Measurements from ENCODE around the gene SARM1. TPM values are rescaled to one million over a fixed set of nuclear protein-coding genes. Genes with fewer than 3 reads are reported as not detected.

SARM1 gene
- total and polyA plus RNA-seq, 2 donors (not counting 3 experiments of a cell fraction or from before 2014, with no cell fraction given), result 5.6 to 7.0 TPM

DNA sequence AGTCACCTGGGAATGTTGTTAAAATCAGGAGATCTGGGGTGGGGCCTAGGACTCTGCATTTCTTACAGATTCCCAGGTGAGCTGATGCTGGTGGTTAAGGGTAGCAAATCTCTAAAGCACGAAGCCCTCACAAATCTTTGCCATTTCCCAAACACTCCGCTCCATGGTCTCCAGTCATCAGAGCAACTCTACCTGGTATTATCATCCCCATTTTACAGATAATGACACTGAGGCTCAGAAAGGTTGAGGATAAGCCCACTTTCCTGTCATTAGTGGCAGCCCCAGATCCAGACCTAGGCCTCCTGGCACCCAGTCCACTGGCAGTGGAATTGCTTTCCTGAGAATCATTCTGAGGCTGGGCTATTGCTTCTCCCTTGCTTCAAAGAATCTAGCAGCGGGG lies 25.8 kb downstream of the SARM1 start:
- H3K9me1 ChIP-seq (replicated peaks; ENCODE audit: control insufficient read depth, extremely low read depth, insufficient read depth, low read length), result no peaks in the 10 kb centered on the region
- no peak for FAIRE-seq
- H3K27me3 ChIP-seq (ENCODE audit: control insufficient read depth in 2 of 2, insufficient read depth in 2 of 2, low read length in 2 of 2), result no peaks in the 10 kb centered on the region
- peaks cover 7% of the 10 kb centered on the region for H3K4me1 ChIP-seq (ENCODE audit: control insufficient read depth, extremely low read depth, insufficient read depth, low read length)
- H3K9ac ChIP-seq (replicated peaks; ENCODE audit: extremely low read depth, insufficient read depth, low read length), result no peak overlapping the region
- dilution Hi-C loops (cut with MboI; ENCODE audit: extremely low pct_ligation_motif_present, low sequenced_read_pairs), result no loop called here
- H3K9me3 ChIP-seq (replicated peaks; ENCODE audit: control insufficient read depth, insufficient read depth, low read length), result no peaks in the 10 kb centered on the region
- H3K4me3 ChIP-seq (replicated peaks in 1 of 3; ENCODE audit: insufficient read depth in 1 of 3, low read depth in 1 of 3, low read length in 3 of 3), result no peak overlapping the region
- no peaks in the 10 kb centered on the region for H3K36me3 ChIP-seq (ENCODE audit: control insufficient read depth in 2 of 2, extremely low read depth in 1 of 2, insufficient read depth in 2 of 2, low read length in 2 of 2)
- no peaks in the 10 kb centered on the region for H3K79me2 ChIP-seq (ENCODE audit: control insufficient read depth, insufficient read depth, low read length)
- POLR2A ChIA-PET, result no interaction called here
- no peak overlapping the region for H3K27ac ChIP-seq (ENCODE audit: insufficient read depth, low read depth, low read length)
- TF ChIP-seq GATA2 (IDR thresholded peaks at IDR 0.05; ENCODE audit: insufficient read depth, insufficient read length, low read depth, low read length) (no peak), POLR2A (IDR thresholded peaks at IDR 0.05; ENCODE audit: low read depth, low read length) (no peak), FOS (IDR thresholded peaks at IDR 0.05; ENCODE audit: borderline replicate concordance, insufficient read depth, low read length) (no peak), MYC (IDR thresholded peaks at IDR 0.05; ENCODE audit: low read depth, low read length) (no peak), POLR2AphosphoS5 (IDR thresholded peaks at IDR 0.05; ENCODE audit: insufficient read depth, low read depth, low read length) (no peak), EZH2 (IDR thresholded peaks at IDR 0.05; ENCODE audit: borderline replicate concordance, low read depth, low read length, severe bottlenecking) (no peak), JUN (IDR thresholded peaks at IDR 0.05; ENCODE audit: borderline replicate concordance, insufficient read depth, insufficient read length, low read depth) (no peak)
- TF ChIP-seq, protein P1, sequence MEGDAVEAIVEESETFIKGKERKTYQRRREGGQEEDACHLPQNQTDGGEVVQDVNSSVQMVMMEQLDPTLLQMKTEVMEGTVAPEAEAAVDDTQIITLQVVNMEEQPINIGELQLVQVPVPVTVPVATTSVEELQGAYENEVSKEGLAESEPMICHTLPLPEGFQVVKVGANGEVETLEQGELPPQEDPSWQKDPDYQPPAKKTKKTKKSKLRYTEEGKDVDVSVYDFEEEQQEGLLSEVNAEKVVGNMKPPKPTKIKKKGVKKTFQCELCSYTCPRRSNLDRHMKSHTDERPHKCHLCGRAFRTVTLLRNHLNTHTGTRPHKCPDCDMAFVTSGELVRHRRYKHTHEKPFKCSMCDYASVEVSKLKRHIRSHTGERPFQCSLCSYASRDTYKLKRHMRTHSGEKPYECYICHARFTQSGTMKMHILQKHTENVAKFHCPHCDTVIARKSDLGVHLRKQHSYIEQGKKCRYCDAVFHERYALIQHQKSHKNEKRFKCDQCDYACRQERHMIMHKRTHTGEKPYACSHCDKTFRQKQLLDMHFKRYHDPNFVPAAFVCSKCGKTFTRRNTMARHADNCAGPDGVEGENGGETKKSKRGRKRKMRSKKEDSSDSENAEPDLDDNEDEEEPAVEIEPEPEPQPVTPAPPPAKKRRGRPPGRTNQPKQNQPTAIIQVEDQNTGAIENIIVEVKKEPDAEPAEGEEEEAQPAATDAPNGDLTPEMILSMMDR (IDR thresholded peaks at IDR 0.05; ENCODE audit: extremely low read depth in 1 of 2, insufficient read depth in 1 of 2, low read depth in 1 of 2, low read length in 2 of 2), result no peak
- TF ChIP-seq, protein P2, sequence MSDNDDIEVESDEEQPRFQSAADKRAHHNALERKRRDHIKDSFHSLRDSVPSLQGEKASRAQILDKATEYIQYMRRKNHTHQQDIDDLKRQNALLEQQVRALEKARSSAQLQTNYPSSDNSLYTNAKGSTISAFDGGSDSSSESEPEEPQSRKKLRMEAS (IDR thresholded peaks at IDR 0.05; ENCODE audit: insufficient read depth, insufficient read length), result no peak
- CTCF ChIA-PET, result interaction anchor here (0.6 to 3.0 kb wide), 3 partner anchors 13 to 19 kb away, joined by 5 to 11 read pairs (median 5); no protein-coding TSS in a partner anchor
- no peak overlapping the region for H3K4me2 ChIP-seq (ENCODE audit: insufficient read depth, low read length)
- no TSS peak for BruUV-seq (replicated peaks)
- no peak overlapping the region for H2AFZ ChIP-seq (ENCODE audit: low read depth, low read length)
- no peaks in the 10 kb centered on the region for H4K20me1 ChIP-seq (replicated peaks; ENCODE audit: control insufficient read depth, extremely low read depth, insufficient read depth, low read length)
- no peak for DNase-seq (ENCODE audit: low read depth, low spot score)
- intact Hi-C loops (cut with micrococcal nuclease), result no loop called here
